Measurements from ENCODE around the gene GPR137B. TPM values are rescaled to one million over a fixed set of nuclear protein-coding genes. Genes with fewer than 3 reads are reported as not detected.

GPR137B gene
- total and polyA plus RNA-seq, 2 experiments from 2014 or later: 13.0 to 15.5 TPM

DNA sequence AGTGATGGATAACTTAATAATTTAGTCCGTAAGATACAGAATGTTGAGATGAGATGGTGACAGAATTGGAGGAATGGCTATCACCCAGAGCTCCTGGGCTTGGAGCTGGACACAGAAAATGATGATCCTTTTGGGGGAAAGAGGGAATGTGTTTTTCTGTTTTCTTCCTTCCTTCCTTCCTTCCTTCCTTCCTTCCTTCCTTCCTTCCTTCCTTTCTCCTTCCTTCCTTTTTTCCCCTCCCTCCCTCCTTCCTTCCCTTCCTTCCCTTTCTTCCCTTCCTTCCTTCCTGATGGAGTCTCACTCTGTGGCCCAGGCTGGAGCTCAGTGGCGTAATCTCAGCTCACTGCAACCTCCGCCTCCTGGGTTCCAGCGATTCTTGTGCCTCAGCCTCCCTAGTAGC is 2.8 kb upstream of the GPR137B start:
- Histone ChIP-seq H2AFZ (no peak overlapping the region), H3K9me2 (replicated peaks; ENCODE audit: insufficient read depth) (no peaks in the 10 kb centered on the region), H3K9me3 (ENCODE audit: low read depth) (no peaks in the 10 kb centered on the region), H4K20me1 (ENCODE audit: insufficient read depth, poor library complexity, severe bottlenecking) (peaks cover 8% of the 10 kb centered on the region), H3K27me3 (peaks cover 32% of the 10 kb centered on the region), H3K4me2 (no peak overlapping the region), H3K4me1 (ENCODE audit: insufficient read depth) (peaks cover 15% of the 10 kb centered on the region), H3K4me3 (no peak overlapping the region), H3K27ac (no peak overlapping the region), H3K79me2 (peaks cover 6% of the 10 kb centered on the region), H3K36me3 (replicated peaks; ENCODE audit: insufficient read depth, low read depth) (no peaks in the 10 kb centered on the region)
- no peak for TF ChIP-seq EZH2phosphoT487 (IDR thresholded peaks at IDR 0.05; ENCODE audit: low read depth, severe bottlenecking, unreplicated experiment)
- TF ChIP-seq EZH2 (IDR thresholded peaks at IDR 0.05; ENCODE audit: borderline replicate concordance): no peak
- TF ChIP-seq, protein P1, sequence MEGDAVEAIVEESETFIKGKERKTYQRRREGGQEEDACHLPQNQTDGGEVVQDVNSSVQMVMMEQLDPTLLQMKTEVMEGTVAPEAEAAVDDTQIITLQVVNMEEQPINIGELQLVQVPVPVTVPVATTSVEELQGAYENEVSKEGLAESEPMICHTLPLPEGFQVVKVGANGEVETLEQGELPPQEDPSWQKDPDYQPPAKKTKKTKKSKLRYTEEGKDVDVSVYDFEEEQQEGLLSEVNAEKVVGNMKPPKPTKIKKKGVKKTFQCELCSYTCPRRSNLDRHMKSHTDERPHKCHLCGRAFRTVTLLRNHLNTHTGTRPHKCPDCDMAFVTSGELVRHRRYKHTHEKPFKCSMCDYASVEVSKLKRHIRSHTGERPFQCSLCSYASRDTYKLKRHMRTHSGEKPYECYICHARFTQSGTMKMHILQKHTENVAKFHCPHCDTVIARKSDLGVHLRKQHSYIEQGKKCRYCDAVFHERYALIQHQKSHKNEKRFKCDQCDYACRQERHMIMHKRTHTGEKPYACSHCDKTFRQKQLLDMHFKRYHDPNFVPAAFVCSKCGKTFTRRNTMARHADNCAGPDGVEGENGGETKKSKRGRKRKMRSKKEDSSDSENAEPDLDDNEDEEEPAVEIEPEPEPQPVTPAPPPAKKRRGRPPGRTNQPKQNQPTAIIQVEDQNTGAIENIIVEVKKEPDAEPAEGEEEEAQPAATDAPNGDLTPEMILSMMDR (IDR thresholded peaks at IDR 0.05; ENCODE audit: poor library complexity): no peak
- WGBS (ENCODE audit: low lambda C conversion rate, missing lambda C conversion rate): 92% methylated on average over 4 of the region's 4 CpGs
- DNase-seq (ENCODE audit: low spot score): no peak

GRCh38 chr1:236140705-236141446 is 1.5 kb upstream of the GPR137B start:
- Histone ChIP-seq H3K9me3 (ENCODE audit: low read depth) (no peaks in the 10 kb centered on the region), H3K4me1 (ENCODE audit: insufficient read depth) (peaks cover 22% of the 10 kb centered on the region), H3K4me3 (no peak overlapping the region), H3K27me3 (peaks cover 32% of the 10 kb centered on the region), H3K79me2 (peaks cover 17% of the 10 kb centered on the region), H3K27ac (no peak overlapping the region), H4K20me1 (ENCODE audit: insufficient read depth, poor library complexity, severe bottlenecking) (peaks cover 16% of the 10 kb centered on the region), H3K9me2 (replicated peaks; ENCODE audit: insufficient read depth) (no peaks in the 10 kb centered on the region), H3K36me3 (replicated peaks; ENCODE audit: insufficient read depth, low read depth) (no peaks in the 10 kb centered on the region), H3K4me2 (peak overlapping the region; percentile 80), H2AFZ (peak overlapping the region; percentile 64)
- WGBS (ENCODE audit: low lambda C conversion rate, missing lambda C conversion rate): 10% methylated on average over 18 of the region's 18 CpGs
- no peak for DNase-seq (ENCODE audit: low spot score)
- no peak for TF ChIP-seq EZH2phosphoT487 (IDR thresholded peaks at IDR 0.05; ENCODE audit: low read depth, severe bottlenecking, unreplicated experiment)
- TF ChIP-seq, protein P1 (IDR thresholded peaks at IDR 0.05; ENCODE audit: poor library complexity): peak; percentile 11

GRCh38 chr1:236141447-236142252 is 689 bp upstream of the GPR137B start:
- Histone ChIP-seq H3K9me3 (ENCODE audit: low read depth) (no peaks in the 10 kb centered on the region), H3K4me1 (ENCODE audit: insufficient read depth) (peaks cover 22% of the 10 kb centered on the region), H3K9me2 (replicated peaks; ENCODE audit: insufficient read depth) (no peaks in the 10 kb centered on the region), H4K20me1 (ENCODE audit: insufficient read depth, poor library complexity, severe bottlenecking) (peaks cover 16% of the 10 kb centered on the region), H3K4me2 (peak overlapping the region; percentile 80), H2AFZ (peak overlapping the region; percentile 64), H3K36me3 (replicated peaks; ENCODE audit: insufficient read depth, low read depth) (no peaks in the 10 kb centered on the region), H3K27me3 (peaks cover 32% of the 10 kb centered on the region), H3K27ac (no peak overlapping the region), H3K79me2 (peaks cover 19% of the 10 kb centered on the region), H3K4me3 (peak overlapping the region; percentile 9)
- WGBS (ENCODE audit: low lambda C conversion rate, missing lambda C conversion rate): 2% methylated on average over 45 of the region's 67 CpGs
- peak; percentile 63 for DNase-seq (ENCODE audit: low spot score)
- TF ChIP-seq, protein P1 (IDR thresholded peaks at IDR 0.05; ENCODE audit: poor library complexity): no peak
- no peak for TF ChIP-seq EZH2phosphoT487 (IDR thresholded peaks at IDR 0.05; ENCODE audit: low read depth, severe bottlenecking, unreplicated experiment)
- no peak for TF ChIP-seq EZH2 (IDR thresholded peaks at IDR 0.05; ENCODE audit: borderline replicate concordance)

Measured in hepatocyte (in vitro differentiated cells).